ENCODE data around the gene CASP10. TPM values are rescaled to one million over a fixed set of nuclear protein-coding genes. Genes with fewer than 3 reads are reported as not detected.

The CASP10 gene
- total and polyA plus RNA-seq, 2 of the 8 experiments (the other 6 are each of a cell fraction or from before 2014, with no cell fraction given) = 2.3 to 4.0 TPM

DNA sequence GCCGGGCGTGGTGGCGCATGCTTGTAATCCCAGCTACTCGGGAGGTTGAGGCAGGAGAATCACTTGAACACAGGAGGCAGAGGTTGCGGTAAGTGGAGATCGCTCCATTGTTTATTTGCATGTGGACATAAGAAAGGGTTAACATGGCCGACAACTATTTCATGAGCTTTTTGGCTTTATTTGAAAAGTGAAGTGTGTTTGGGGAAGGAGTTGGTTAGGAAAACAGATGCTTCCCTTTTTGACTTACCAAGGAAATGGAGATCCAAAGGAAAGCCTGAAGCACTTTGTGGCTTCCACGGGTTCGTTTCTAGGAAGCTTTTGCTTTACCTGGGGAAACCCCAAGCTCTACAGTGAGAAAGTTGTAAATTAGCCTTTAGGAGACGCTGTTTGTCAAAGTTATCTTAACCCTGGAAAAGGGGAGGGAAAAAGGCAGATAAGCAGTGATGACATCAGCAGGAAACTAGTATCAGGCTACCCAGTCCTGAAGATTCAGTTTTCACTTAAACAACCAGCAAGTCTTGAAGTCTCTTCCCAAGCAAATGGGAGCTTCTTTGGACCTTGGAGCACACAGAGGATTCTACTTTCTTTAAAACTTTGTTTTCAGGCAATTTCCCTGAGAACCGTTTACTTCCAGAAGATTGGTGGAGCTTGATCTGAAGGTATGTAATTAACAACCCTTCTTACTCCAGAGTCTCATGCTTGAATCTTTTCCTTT, at the start of gene CASP10 (continued):
- TF ChIP-seq FOSL1 (IDR thresholded peaks at IDR 0.05; ENCODE audit: insufficient read depth, low read depth, low read length) (no peak), KDM1A (IDR thresholded peaks at IDR 0.05; ENCODE audit: borderline replicate concordance, low read length) (no peak), TEAD4 (IDR thresholded peaks at IDR 0.05; ENCODE audit: low read depth, low read length) (no peak), BRCA1 (IDR thresholded peaks at IDR 0.05; ENCODE audit: low read depth, low read length) (no peak), NRF1 (IDR thresholded peaks at IDR 0.05; ENCODE audit: low read depth, low read length) (no peak)

Measured in H1 (cell line).